Measurements from ENCODE around the gene CDCA7. TPM values are rescaled to one million over a fixed set of nuclear protein-coding genes. Genes with fewer than 3 reads are reported as not detected.

Gene CDCA7
- total RNA-seq, 1 experiment from 2014 or later = 50.3 TPM

GRCh38 chr2:173407176-173407575, 52.5 kb downstream of the CDCA7 start:
- Mint-ChIP-seq H3K27me3 (ENCODE audit: low read depth) (peaks cover 13% of the 10 kb centered on the region), H3K36me3 (ENCODE audit: insufficient read depth in 1 of 3, low read depth in 3 of 3) (no peaks in the 10 kb centered on the region), H3K9me3 (no peaks in the 10 kb centered on the region), H3K27ac (no peak overlapping the region), H3K4me3 (no peak overlapping the region), H3K4me1 (peaks cover 7 to 8% of the 10 kb centered on the region in 2 experiments)
- H2BK5ac ChIP-seq (ENCODE audit: insufficient read length, low read length) = no peak overlapping the region
- peaks cover 1% of the 10 kb centered on the region for H3K23me2 ChIP-seq (ENCODE audit: insufficient read length, low read depth, low read length, poor library complexity, severe bottlenecking)
- H3K56ac ChIP-seq (ENCODE audit: insufficient read length, low read depth, low read length) = no peak overlapping the region
- H2AK5ac ChIP-seq (ENCODE audit: insufficient read length, low read length) = no peak overlapping the region
- no peaks in the 10 kb centered on the region for H3K79me1 ChIP-seq (ENCODE audit: insufficient read depth, low read depth, low read length, poor library complexity, severe bottlenecking)
- no peaks in the 10 kb centered on the region for H4K20me1 ChIP-seq (ENCODE audit: control insufficient read depth, insufficient read depth, insufficient read length)
- no peak overlapping the region for H3K27ac ChIP-seq (ENCODE audit: insufficient read length, low read depth, low read length)
- H2BK20ac ChIP-seq (ENCODE audit: low read depth, low read length, poor library complexity, severe bottlenecking) = no peak overlapping the region
- no peak overlapping the region for H4K8ac ChIP-seq (replicated peaks; ENCODE audit: insufficient read length, low read depth, low read length)
- H2BK15ac ChIP-seq (ENCODE audit: low read depth, low read length) = no peak overlapping the region
- WGBS (ENCODE audit: extremely low coverage, insufficient read length, low lambda C conversion rate) = no CpG with 5 or more reads among the region's 5 CpGs
- H3K4me2 ChIP-seq (ENCODE audit: insufficient read depth, insufficient read length, low read length) = no peak overlapping the region
- H3K4ac ChIP-seq (ENCODE audit: low read depth, low read length) = no peak overlapping the region
- H3K79me2 ChIP-seq (ENCODE audit: insufficient read depth, low read length) = no peaks in the 10 kb centered on the region
- no peak overlapping the region for H3K14ac ChIP-seq (ENCODE audit: insufficient read depth, low read length)
- H2BK120ac ChIP-seq (ENCODE audit: low read depth, low read length, poor library complexity, severe bottlenecking) = no peak overlapping the region
- H4K91ac ChIP-seq (ENCODE audit: insufficient read length, low read depth, low read length) = no peak overlapping the region
- H3K9me3 ChIP-seq (ENCODE audit: control insufficient read depth, low read depth, low read length) = no peaks in the 10 kb centered on the region
- H2BK12ac ChIP-seq (ENCODE audit: insufficient read length, low read depth, low read length) = no peak overlapping the region
- no peak overlapping the region for H3K9ac ChIP-seq (ENCODE audit: extremely low read depth, insufficient read length, low read length)
- H3K4me1 ChIP-seq (ENCODE audit: insufficient read depth, low read length) = no peaks in the 10 kb centered on the region
- H3K23ac ChIP-seq (ENCODE audit: insufficient read length, low read depth, low read length) = no peak overlapping the region
- no peak for DNase-seq
- no peak overlapping the region for H2AFZ ChIP-seq (ENCODE audit: low read length)
- no peak overlapping the region for H3T11ph ChIP-seq (ENCODE audit: low read length)
- no peaks in the 10 kb centered on the region for H3K27me3 ChIP-seq (ENCODE audit: insufficient read depth, low read length)
- H4K5ac ChIP-seq (ENCODE audit: insufficient read length, low read depth, low read length) = no peak overlapping the region
- TF ChIP-seq CTCF (conservative IDR thresholded peaks at IDR 0.05) = no peak
- no peak overlapping the region for H3K18ac ChIP-seq (ENCODE audit: insufficient read length, low read depth, low read length)

Measured in H9 (cell line).